Brain microvascular endothelial cell (primary cell): ENCODE measurements around the gene PCDHGC5.
A peak's percentile ranks its signal among the peaks of the same experiment; 100 is the strongest.

Source experiments
- DNase-seq: peaks from one replicate; pipeline ENCODE4 v3.0.0-alpha.2; 2020
- H3K27ac ChIP-seq: fragments of 250-450 bp; sonication (Bioruptor Pico); 2 replicates; pipeline ENCODE4 v1.5.1; 2020; ENCODE audit warnings: mild to moderate bottlenecking, moderate library complexity
- H3K27me3 ChIP-seq: fragments of 250-450 bp; sonication (Bioruptor Pico); replicated peaks from 2 replicates; pipeline ENCODE4 v1.5.1; 2020; ENCODE audit warnings: mild to moderate bottlenecking
- H3K36me3 ChIP-seq: fragments of 250-450 bp; sonication (Bioruptor Pico); replicated peaks from 2 replicates; pipeline ENCODE4 v1.5.1; 2020; ENCODE audit warnings: mild to moderate bottlenecking
- H3K4me3 ChIP-seq: 2 replicates; pipeline ENCODE4 v1.5.1; 2011; ENCODE audit warnings: low read depth, mild to moderate bottlenecking, control low read depth, low read length, moderate library complexity
- in situ Hi-C: cut with HindIII; loops from 2 replicates; pipeline ENCODE4 v1.10.0; 2017; ENCODE audit warnings: low sequenced_read_pairs, low pct_ligation_motif_present
- TF ChIP-seq, protein P1 (sequence below): IDR thresholded peaks from 2 replicates; pipeline ENCODE4 v1.5.1; 2011; ENCODE audit warnings: low read depth, mild to moderate bottlenecking, moderate library complexity, low read length, control low read depth, inconsistent platforms; ENCODE audit errors: missing control alignments

Gene PCDHGC5

GRCh38 chr5:141479776-141480175, 9.1 kb upstream of the PCDHGC5 start:
- in situ Hi-C loops = no loop called here
- no peak for DNase-seq
- Histone ChIP-seq H3K27ac (no peak overlapping the region), H3K36me3 (no peaks in the 10 kb centered on the region), H3K4me3 (no peak overlapping the region), H3K27me3 (no peaks in the 10 kb centered on the region)
- TF ChIP-seq, protein P1, sequence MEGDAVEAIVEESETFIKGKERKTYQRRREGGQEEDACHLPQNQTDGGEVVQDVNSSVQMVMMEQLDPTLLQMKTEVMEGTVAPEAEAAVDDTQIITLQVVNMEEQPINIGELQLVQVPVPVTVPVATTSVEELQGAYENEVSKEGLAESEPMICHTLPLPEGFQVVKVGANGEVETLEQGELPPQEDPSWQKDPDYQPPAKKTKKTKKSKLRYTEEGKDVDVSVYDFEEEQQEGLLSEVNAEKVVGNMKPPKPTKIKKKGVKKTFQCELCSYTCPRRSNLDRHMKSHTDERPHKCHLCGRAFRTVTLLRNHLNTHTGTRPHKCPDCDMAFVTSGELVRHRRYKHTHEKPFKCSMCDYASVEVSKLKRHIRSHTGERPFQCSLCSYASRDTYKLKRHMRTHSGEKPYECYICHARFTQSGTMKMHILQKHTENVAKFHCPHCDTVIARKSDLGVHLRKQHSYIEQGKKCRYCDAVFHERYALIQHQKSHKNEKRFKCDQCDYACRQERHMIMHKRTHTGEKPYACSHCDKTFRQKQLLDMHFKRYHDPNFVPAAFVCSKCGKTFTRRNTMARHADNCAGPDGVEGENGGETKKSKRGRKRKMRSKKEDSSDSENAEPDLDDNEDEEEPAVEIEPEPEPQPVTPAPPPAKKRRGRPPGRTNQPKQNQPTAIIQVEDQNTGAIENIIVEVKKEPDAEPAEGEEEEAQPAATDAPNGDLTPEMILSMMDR = no peak

GRCh38 chr5:141483902-141484301, 5.0 kb upstream of the PCDHGC5 start:
- in situ Hi-C loops = no loop called here
- no peak overlapping the region for H3K27ac ChIP-seq
- H3K4me3 ChIP-seq = no peak overlapping the region
- no peaks in the 10 kb centered on the region for H3K27me3 ChIP-seq
- H3K36me3 ChIP-seq = peaks cover 3% of the 10 kb centered on the region
- DNase-seq = no peak
- TF ChIP-seq, protein P1 = no peak

- DNase-seq = no peak
- Histone ChIP-seq H3K4me3 (peak overlapping the region; percentile 51), H3K27ac (no peak overlapping the region), H3K27me3 (no peaks in the 10 kb centered on the region), H3K36me3 (peaks cover 3% of the 10 kb centered on the region)
- TF ChIP-seq, protein P1 = no peak
- in situ Hi-C loops = no loop called here
Observed at GRCh38 chr5:141484310-141484640, 4.6 kb upstream of the PCDHGC5 start.

DNA sequence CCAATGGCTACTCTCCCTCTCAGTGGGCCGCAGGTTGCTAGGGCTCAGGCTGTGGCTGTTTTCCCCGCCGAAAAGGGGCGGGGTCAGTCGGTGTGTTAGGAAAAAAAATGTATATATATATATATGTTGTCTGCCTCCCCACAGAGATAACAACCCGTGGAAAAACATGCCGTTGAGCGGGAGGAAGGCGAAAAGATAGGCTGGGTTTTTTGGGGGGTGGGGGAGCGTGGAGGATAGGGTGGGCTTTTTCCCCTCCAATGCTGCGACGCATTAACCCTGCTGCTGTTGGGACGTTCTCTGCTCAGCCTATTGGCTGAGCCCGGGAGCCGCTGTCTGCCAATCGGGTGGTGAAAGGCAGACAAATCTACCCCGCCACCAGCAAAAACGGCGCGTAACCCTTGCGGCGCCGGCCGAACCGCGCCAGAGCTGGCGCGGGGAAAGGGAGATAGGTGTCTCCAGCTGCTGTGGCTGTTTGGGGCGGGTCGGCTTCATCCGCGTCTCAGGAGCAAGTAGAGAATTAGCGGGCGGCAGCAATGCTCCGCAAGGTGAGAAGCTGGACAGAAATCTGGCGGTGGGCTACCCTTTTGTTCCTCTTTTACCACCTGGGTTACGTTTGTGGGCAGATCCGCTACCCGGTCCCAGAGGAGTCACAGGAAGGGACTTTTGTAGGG, 4.1 kb upstream of the PCDHGC5 start, which contains the start of gene PCDHGC4:
PCDHGC4 (plus strand) TSS at position 390 of the 671 bp plus-strand sequence; CDS start at position 534, 144 bp downstream.
- DNase-seq = no peak
- in situ Hi-C loops = no loop called here
- no peaks in the 10 kb centered on the region for H3K27me3 ChIP-seq
- H3K27ac ChIP-seq = no peak within 1 kb of the TSS
- peaks cover 3% of the 10 kb centered on the region for H3K36me3 ChIP-seq
- H3K4me3 ChIP-seq = peak within 1 kb of the TSS; percentile 51
- TF ChIP-seq, protein P1 = no peak

DNA sequence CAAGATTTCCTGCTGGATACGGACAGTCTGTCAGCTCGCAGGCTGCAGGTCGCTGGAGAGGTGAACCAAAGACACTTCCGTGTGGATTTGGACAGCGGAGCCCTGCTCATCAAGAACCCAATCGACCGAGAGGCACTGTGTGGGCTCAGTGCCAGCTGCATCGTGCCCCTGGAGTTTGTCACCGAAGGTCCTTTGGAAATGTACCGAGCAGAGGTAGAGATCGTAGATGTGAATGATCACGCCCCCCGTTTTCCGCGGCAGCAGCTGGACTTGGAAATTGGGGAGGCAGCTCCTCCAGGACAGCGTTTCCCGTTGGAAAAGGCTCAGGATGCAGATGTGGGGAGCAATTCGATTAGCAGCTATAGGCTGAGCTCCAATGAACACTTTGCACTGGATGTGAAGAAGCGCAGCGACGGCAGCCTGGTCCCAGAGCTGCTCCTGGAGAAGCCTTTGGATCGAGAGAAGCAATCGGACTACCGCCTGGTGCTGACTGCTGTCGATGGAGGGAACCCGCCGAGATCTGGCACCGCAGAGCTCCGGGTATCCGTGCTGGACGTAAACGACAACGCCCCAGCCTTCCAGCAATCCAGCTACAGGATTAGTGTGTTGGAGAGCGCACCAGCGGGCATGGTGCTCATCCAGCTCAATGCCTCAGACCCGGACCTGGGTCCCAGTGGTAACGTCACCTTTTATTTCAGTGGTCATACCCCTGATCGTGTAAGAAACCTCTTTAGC, 3.4 kb upstream of the PCDHGC5 start:
- H3K27ac ChIP-seq = no peak overlapping the region
- peak overlapping the region; percentile 51 for H3K4me3 ChIP-seq
- no peaks in the 10 kb centered on the region for H3K27me3 ChIP-seq
- in situ Hi-C loops = no loop called here
- peaks cover 3% of the 10 kb centered on the region for H3K36me3 ChIP-seq
- TF ChIP-seq, protein P1 = no peak
- no peak for DNase-seq
